IMR-90 (cell line): ENCODE measurements around the gene UNK. TPM values are rescaled to one million over a fixed set of nuclear protein-coding genes. Genes with fewer than 3 reads are reported as not detected.

Experiments
- ATAC-seq: fragments of 200-7000 bp; cut with Tn5 transposase; 2 replicates; pipeline ENCODE4 v1.9.1; 2020; ENCODE audit warnings: low read depth, mild to moderate bottlenecking, moderate library complexity
- BruUV-seq: library from RNA; stranded (reverse); fragments of 400-500 nt; replicated peaks from 2 replicates; lab custom pipeline; 2021; lab: Mats Ljungman, UMichigan
- CTCF ChIA-PET: fragments of 300-600 bp; formaldehyde crosslinking; extraction: SDS; loops from one replicate; lab custom pipeline; 2021; ENCODE audit warnings: antibody characterized with exemption; lab: Yijun Ruan, JAX
- POLR2A ChIA-PET: fragments of 300-600 bp; sonication (Branson Sonifier 250); formaldehyde crosslinking; loops from one replicate; lab custom pipeline; 2022; ENCODE audit warnings: antibody characterized with exemption; ENCODE audit not compliant: unreplicated experiment; lab: Charles Lee
- DNase-seq: peaks from one replicate; pipeline ENCODE4 v3.0.0; 2013
- H2AFZ ChIP-seq: replicated peaks from 2 replicates; pipeline ENCODE3; 2013; ENCODE audit warnings: low read length, mild to moderate bottlenecking; ENCODE audit not compliant: poor library complexity
- H2AK5ac ChIP-seq: 2 replicates; pipeline ENCODE4 v1.6.1; 2013; ENCODE audit warnings: low read depth, low read length, inconsistent platforms
- H2AK9ac ChIP-seq: replicated peaks from 2 replicates; pipeline ENCODE3; 2013; ENCODE audit warnings: mild to moderate bottlenecking, low read depth, low read length, moderate library complexity; ENCODE audit not compliant: poor library complexity
- H2BK120ac ChIP-seq: 2 replicates; pipeline ENCODE4 v1.6.1; 2013; ENCODE audit warnings: low read depth, low read length, inconsistent platforms
- H2BK15ac ChIP-seq: 3 replicates; pipeline ENCODE4 v1.6.1; 2013; ENCODE audit warnings: low read depth, low read length, inconsistent platforms
- H2BK20ac ChIP-seq: 2 replicates; pipeline ENCODE4 v1.6.1; 2013; ENCODE audit warnings: low read depth, mild to moderate bottlenecking, inconsistent platforms, low read length, moderate library complexity
- H2BK5ac ChIP-seq: 2 replicates; pipeline ENCODE4 v1.6.1; 2013; ENCODE audit warnings: mild to moderate bottlenecking, low read depth, low read length, inconsistent platforms; ENCODE audit not compliant: poor library complexity, severe bottlenecking
- H3K14ac ChIP-seq: replicated peaks from 2 replicates; pipeline ENCODE4 v1.6.1; 2013; ENCODE audit warnings: low read depth, low read length, inconsistent platforms
- H3K18ac ChIP-seq: 2 replicates; pipeline ENCODE4 v1.6.1; 2013; ENCODE audit warnings: low read depth, low read length, control low read depth
- H3K23ac ChIP-seq: 2 replicates; pipeline ENCODE4 v1.6.1; 2013; ENCODE audit warnings: low read depth, low read length, inconsistent platforms
- H3K27ac ChIP-seq: 2 replicates; pipeline ENCODE4 v1.5.1; 2013; ENCODE audit warnings: mild to moderate bottlenecking, control low read depth, low read length; ENCODE audit not compliant: insufficient read depth
- H3K27me3 ChIP-seq: 2 replicates; pipeline ENCODE4 v1.6.1; 2013; ENCODE audit warnings: low read length; ENCODE audit not compliant: control insufficient read depth, insufficient read depth
- H3K36me3 ChIP-seq: 2 replicates; pipeline ENCODE4 v1.6.1; 2013; ENCODE audit warnings: low read length, mixed read lengths; ENCODE audit not compliant: control insufficient read depth, insufficient read depth
- H3K4ac ChIP-seq: 2 replicates; pipeline ENCODE4 v1.6.1; 2013; ENCODE audit warnings: low read depth, low read length, inconsistent platforms
- H3K4me1 ChIP-seq: 2 replicates; pipeline ENCODE4 v1.6.1; 2013; ENCODE audit warnings: low read length, mixed read lengths; ENCODE audit not compliant: control insufficient read depth, insufficient read depth
- H3K4me2 ChIP-seq: 2 replicates; pipeline ENCODE4 v1.6.1; 2013; ENCODE audit warnings: low read depth, mild to moderate bottlenecking, control low read depth, low read length, moderate library complexity
- H3K4me3 ChIP-seq: 2 replicates; pipeline ENCODE4 v1.5.1; 2013; ENCODE audit warnings: low read depth, mild to moderate bottlenecking, control low read depth, low read length, moderate library complexity; ENCODE audit not compliant: insufficient read depth
- H3K56ac ChIP-seq: 2 replicates; pipeline ENCODE4 v1.6.1; 2013; ENCODE audit warnings: low read length, inconsistent platforms; ENCODE audit not compliant: insufficient read depth; ENCODE audit errors: extremely low read depth
- H3K79me1 ChIP-seq, 2 experiments: 2 replicates each; pipeline ENCODE4 v1.6.1; 2013; ENCODE audit warnings: low read length in 2 of 2, inconsistent platforms in 1 of 2, low read depth in 1 of 2
- H3K9ac ChIP-seq: 2 replicates; pipeline ENCODE4 v1.6.1; 2013; ENCODE audit warnings: low read depth, low read length, control low read depth
- H3K9me1 ChIP-seq: 2 replicates; pipeline ENCODE4 v1.6.1; 2013; ENCODE audit warnings: low read length, inconsistent platforms; ENCODE audit not compliant: insufficient read depth
- H3K9me3 ChIP-seq: 2 replicates; pipeline ENCODE4 v1.6.1; 2013; ENCODE audit warnings: low read length; ENCODE audit not compliant: control insufficient read depth, insufficient read depth
- H4K20me1 ChIP-seq: 2 replicates; pipeline ENCODE4 v1.6.1; 2013; ENCODE audit warnings: low read length, inconsistent platforms; ENCODE audit not compliant: insufficient read depth
- H4K5ac ChIP-seq: 2 replicates; pipeline ENCODE4 v1.6.1; 2013; ENCODE audit warnings: mild to moderate bottlenecking, low read depth, low read length, control low read depth
- H4K8ac ChIP-seq, 2 experiments: 2 replicates each; pipeline ENCODE4 v1.6.1; 2013; ENCODE audit warnings: low read depth in 2 of 2, low read length in 2 of 2, control low read depth in 1 of 2, inconsistent platforms in 1 of 2
- H4K91ac ChIP-seq: 2 replicates; pipeline ENCODE4 v1.6.1; 2013; ENCODE audit warnings: low read depth, low read length, inconsistent platforms; ENCODE audit not compliant: insufficient read depth
- BHLHE40 ChIP-seq: fragments of 150-350 bp; IDR thresholded peaks from 2 replicates; pipeline ENCODE4 v1.6.1; 2016; ENCODE audit warnings: mild to moderate bottlenecking, low read depth, low read length
- CEBPB ChIP-seq: IDR thresholded peaks from 2 replicates; pipeline ENCODE4 v1.6.1; 2012; ENCODE audit warnings: low read depth, low read length, improper control_type of control experiment
- CHD1 ChIP-seq: IDR thresholded peaks from 2 replicates; pipeline ENCODE4 v1.6.1; 2012; ENCODE audit warnings: low read depth, low read length, improper control_type of control experiment
- FOS ChIP-seq: fragments of 150-350 bp; IDR thresholded peaks from 2 replicates; pipeline ENCODE4 v1.6.1; 2016; ENCODE audit warnings: low read depth, low read length
- MAFK ChIP-seq: IDR thresholded peaks from 2 replicates; pipeline ENCODE4 v1.6.1; 2012; ENCODE audit warnings: low read depth, low read length, improper control_type of control experiment
- MAZ ChIP-seq: IDR thresholded peaks from 2 replicates; pipeline ENCODE4 v1.6.1; 2012; ENCODE audit warnings: low read depth, mild to moderate bottlenecking, low read length, improper control_type of control experiment, moderate library complexity, borderline replicate concordance
- MXI1 ChIP-seq: IDR thresholded peaks from 2 replicates; pipeline ENCODE4 v1.6.1; 2012; ENCODE audit warnings: low read depth, mild to moderate bottlenecking, low read length, moderate library complexity, borderline replicate concordance
- NFE2L2 ChIP-seq: fragments of 150-350 bp; IDR thresholded peaks from 2 replicates; pipeline ENCODE4 v1.6.1; 2016; ENCODE audit warnings: low read depth, mild to moderate bottlenecking, low read length
- POLR2A ChIP-seq: IDR thresholded peaks from 2 replicates; pipeline ENCODE4 v1.6.1; 2012; ENCODE audit warnings: mild to moderate bottlenecking, low read depth, low read length
- RAD21 ChIP-seq: IDR thresholded peaks from 2 replicates; pipeline ENCODE4 v1.6.1; 2012; ENCODE audit warnings: low read length, improper control_type of control experiment
- RCOR1 ChIP-seq: IDR thresholded peaks from 2 replicates; pipeline ENCODE4 v1.6.1; 2012; ENCODE audit warnings: mild to moderate bottlenecking, low read length, improper control_type of control experiment; ENCODE audit not compliant: insufficient replicate concordance
- RFX5 ChIP-seq: IDR thresholded peaks from 2 replicates; pipeline ENCODE4 v1.8.0; 2012; ENCODE audit warnings: low read depth, mild to moderate bottlenecking, low read length, moderate library complexity
- SMC3 ChIP-seq: fragments of 150-350 bp; IDR thresholded peaks from 2 replicates; pipeline ENCODE4 v1.6.1; 2016; ENCODE audit warnings: low read depth, mild to moderate bottlenecking, antibody characterized with exemption, low read length, moderate library complexity
- WGBS, 2 experiments: methylation state at CpG; one replicate each; pipeline versions ENCODE4 v1.1.5 to v1.1.7; 2013; ENCODE audit warnings: missing lambda C conversion rate in 2 of 2; ENCODE audit not compliant: insufficient read length in 1 of 2; ENCODE audit errors: extremely low coverage in 2 of 2; 5-methylcytosine and 5-hydroxymethylcytosine counted together
- dilution Hi-C: fragments of 300-500 bp; cut with HindIII; formaldehyde crosslinking; loops from one replicate; pipeline ENCODE4 v1.14.3; 2018; ENCODE audit warnings: low sequenced_read_pairs; ENCODE audit not compliant: unreplicated experiment
- in situ Hi-C: fragments of 300-500 bp; cut with MboI; formaldehyde crosslinking; loops from 3 replicates; pipeline ENCODE4 v1.14.3; 2019; ENCODE audit warnings: low sequenced_read_pairs, inconsistent platforms, mixed read lengths
- intact Hi-C: fragments of 100-400 bp; cut with micrococcal nuclease; formaldehyde crosslinking; loops from 2 replicates; pipeline ENCODE4 v1.10.0; 2022
- polyA plus RNA-seq, 3 experiments: library from polyadenylated mRNA; depleted of rRNA; stranded (reverse); fragments of >200 nt; gene quantifications; 2 replicates each; pipeline ENCODE4 v1.2.3, GENCODE V29; 2012; ENCODE audit warnings: low replicate concordance in 1 of 3
- total RNA-seq: library from RNA; depleted of rRNA; stranded (reverse); fragments of >200 nt; gene quantifications from 2 replicates; pipeline ENCODE4 v1.2.3, GENCODE V29; 2012
- TF ChIP-seq, protein P1 (sequence below): fragments of 150-350 bp; IDR thresholded peaks from 2 replicates; pipeline ENCODE4 v1.6.1; 2017; ENCODE audit warnings: mild to moderate bottlenecking, antibody characterized with exemption, low read length, low read depth
- TF ChIP-seq, protein P2 (sequence below): fragments of 150-350 bp; IDR thresholded peaks from 2 replicates; pipeline ENCODE4 v1.6.1; 2016; ENCODE audit warnings: low read depth, mild to moderate bottlenecking, low read length, moderate library complexity, borderline replicate concordance
- TF ChIP-seq, protein P3 (sequence below): conservative IDR thresholded peaks from 2 replicates; pipeline ENCODE4 v1.5.1; 2012; ENCODE audit warnings: mild to moderate bottlenecking, low read depth, low read length, improper control_type of control experiment

Gene UNK
- total and polyA plus RNA-seq, 2 of the 4 experiments (the other 2 are of a cell fraction), result 15.4 to 17.3 TPM

DNA sequence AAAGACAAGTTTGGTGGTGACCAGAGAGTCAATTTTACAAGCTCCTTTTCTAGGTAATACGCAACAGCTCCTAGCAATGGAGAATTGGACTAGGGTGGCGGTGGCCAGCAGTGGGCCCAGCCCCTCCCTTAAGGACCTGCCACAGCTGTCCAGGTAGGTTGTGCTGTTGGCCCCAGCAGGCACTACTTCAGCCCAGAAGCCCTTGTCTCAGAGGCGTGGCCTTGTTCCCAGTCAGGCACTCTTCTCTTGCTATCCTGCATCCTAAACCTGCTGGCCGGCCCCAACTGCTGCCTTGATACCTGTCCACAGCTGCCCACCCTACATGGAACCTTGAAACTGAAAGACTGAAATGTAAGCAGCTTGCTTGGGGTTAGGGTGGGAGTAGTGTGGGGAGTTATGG lies 18.6 kb upstream of the UNK start:
- H3K14ac ChIP-seq, result no peak overlapping the region
- no peak overlapping the region for H2BK120ac ChIP-seq
- BruUV-seq, result no TSS peak
- no peak overlapping the region for H2BK15ac ChIP-seq
- no peak overlapping the region for H4K5ac ChIP-seq
- ATAC-seq, result no peak
- WGBS, 2 experiments, result 100% methylated on average over 1 of the region's 4 CpGs; no CpG with 5 or more reads in 1 of the 2 experiments
- H2AFZ ChIP-seq, result peak overlapping the region; percentile 63
- no peak overlapping the region for H3K18ac ChIP-seq
- intact Hi-C loops (no loop called here), dilution Hi-C loops (no loop called here), in situ Hi-C loops (no loop called here)
- no peak overlapping the region for H3K4ac ChIP-seq
- no peak for DNase-seq
- peaks cover 7% of the 10 kb centered on the region for H3K4me1 ChIP-seq
- TF ChIP-seq POLR2A (no peak), RCOR1 (no peak), MXI1 (no peak), CHD1 (no peak), CEBPB (no peak), FOS (no peak), MAZ (no peak), MAFK (no peak), SMC3 (no peak), BHLHE40 (no peak), NFE2L2 (no peak), RAD21 (no peak), RFX5 (no peak)
- TF ChIP-seq, protein P1, sequence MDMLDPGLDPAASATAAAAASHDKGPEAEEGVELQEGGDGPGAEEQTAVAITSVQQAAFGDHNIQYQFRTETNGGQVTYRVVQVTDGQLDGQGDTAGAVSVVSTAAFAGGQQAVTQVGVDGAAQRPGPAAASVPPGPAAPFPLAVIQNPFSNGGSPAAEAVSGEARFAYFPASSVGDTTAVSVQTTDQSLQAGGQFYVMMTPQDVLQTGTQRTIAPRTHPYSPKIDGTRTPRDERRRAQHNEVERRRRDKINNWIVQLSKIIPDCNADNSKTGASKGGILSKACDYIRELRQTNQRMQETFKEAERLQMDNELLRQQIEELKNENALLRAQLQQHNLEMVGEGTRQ, result no peak
- TF ChIP-seq, protein P2, sequence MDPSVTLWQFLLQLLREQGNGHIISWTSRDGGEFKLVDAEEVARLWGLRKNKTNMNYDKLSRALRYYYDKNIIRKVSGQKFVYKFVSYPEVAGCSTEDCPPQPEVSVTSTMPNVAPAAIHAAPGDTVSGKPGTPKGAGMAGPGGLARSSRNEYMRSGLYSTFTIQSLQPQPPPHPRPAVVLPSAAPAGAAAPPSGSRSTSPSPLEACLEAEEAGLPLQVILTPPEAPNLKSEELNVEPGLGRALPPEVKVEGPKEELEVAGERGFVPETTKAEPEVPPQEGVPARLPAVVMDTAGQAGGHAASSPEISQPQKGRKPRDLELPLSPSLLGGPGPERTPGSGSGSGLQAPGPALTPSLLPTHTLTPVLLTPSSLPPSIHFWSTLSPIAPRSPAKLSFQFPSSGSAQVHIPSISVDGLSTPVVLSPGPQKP, result no peak
- TF ChIP-seq, protein P3, sequence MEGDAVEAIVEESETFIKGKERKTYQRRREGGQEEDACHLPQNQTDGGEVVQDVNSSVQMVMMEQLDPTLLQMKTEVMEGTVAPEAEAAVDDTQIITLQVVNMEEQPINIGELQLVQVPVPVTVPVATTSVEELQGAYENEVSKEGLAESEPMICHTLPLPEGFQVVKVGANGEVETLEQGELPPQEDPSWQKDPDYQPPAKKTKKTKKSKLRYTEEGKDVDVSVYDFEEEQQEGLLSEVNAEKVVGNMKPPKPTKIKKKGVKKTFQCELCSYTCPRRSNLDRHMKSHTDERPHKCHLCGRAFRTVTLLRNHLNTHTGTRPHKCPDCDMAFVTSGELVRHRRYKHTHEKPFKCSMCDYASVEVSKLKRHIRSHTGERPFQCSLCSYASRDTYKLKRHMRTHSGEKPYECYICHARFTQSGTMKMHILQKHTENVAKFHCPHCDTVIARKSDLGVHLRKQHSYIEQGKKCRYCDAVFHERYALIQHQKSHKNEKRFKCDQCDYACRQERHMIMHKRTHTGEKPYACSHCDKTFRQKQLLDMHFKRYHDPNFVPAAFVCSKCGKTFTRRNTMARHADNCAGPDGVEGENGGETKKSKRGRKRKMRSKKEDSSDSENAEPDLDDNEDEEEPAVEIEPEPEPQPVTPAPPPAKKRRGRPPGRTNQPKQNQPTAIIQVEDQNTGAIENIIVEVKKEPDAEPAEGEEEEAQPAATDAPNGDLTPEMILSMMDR, result no peak
- ChIA-PET CTCF (interaction anchor here (0.6 to 2.1 kb wide), 4 partner anchors 12 to 17 kb away, joined by 4 to 13 read pairs (median 5); no protein-coding TSS in a partner anchor), POLR2A (interaction anchor here (0.7 to 1.5 kb wide), 3 partner anchors 10 to 14 kb away, joined by 3 to 12 read pairs (median 7); no protein-coding TSS in a partner anchor)
- peaks cover 10% of the 10 kb centered on the region; the same call in 1 of the 2 replicates for H3K9me1 ChIP-seq
- no peak overlapping the region for H2BK5ac ChIP-seq
- no peak overlapping the region for H2BK20ac ChIP-seq
- no peak overlapping the region for H3K4me3 ChIP-seq
- no peak overlapping the region for H3K4me2 ChIP-seq
- no peak overlapping the region for H2AK9ac ChIP-seq
- H4K8ac ChIP-seq, result no peak overlapping the region
- no peak overlapping the region for H3K27ac ChIP-seq
- H3K9me3 ChIP-seq, result no peaks in the 10 kb centered on the region
- H3K79me1 ChIP-seq, result peaks cover 5 to 12% of the 10 kb centered on the region in 2 experiments; a peak in 3 of 4 replicates
- no peak overlapping the region for H3K23ac ChIP-seq
- no peak overlapping the region for H2AK5ac ChIP-seq
- H3K56ac ChIP-seq, result no peak overlapping the region
- no peak overlapping the region for H4K91ac ChIP-seq
- no peaks in the 10 kb centered on the region for H3K27me3 ChIP-seq
- no peaks in the 10 kb centered on the region for H4K20me1 ChIP-seq
- H3K9ac ChIP-seq, result no peak overlapping the region
- no peaks in the 10 kb centered on the region for H3K36me3 ChIP-seq
